Measurements from ENCODE around the gene PIK3C2G.

DNA sequence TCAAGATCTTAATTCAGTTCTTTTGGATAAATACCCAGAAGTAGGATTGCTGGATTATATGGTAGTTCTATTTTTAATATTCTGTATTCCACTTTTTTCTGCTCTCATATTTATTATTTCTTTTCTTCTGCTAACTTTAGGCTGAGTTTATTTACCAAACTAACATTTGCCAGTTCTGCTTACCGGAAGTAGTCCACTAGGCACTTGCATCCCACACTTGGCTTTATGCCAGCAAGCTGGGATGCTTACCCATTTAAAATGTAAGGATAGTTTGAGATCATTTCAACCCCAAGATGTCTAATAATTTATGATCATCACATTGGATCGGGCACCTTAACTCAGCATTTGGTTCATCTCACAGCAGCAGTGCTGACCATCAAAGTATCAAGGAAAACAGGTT, 96.8 kb downstream of the PIK3C2G start:
- TF ChIP-seq, protein P1, sequence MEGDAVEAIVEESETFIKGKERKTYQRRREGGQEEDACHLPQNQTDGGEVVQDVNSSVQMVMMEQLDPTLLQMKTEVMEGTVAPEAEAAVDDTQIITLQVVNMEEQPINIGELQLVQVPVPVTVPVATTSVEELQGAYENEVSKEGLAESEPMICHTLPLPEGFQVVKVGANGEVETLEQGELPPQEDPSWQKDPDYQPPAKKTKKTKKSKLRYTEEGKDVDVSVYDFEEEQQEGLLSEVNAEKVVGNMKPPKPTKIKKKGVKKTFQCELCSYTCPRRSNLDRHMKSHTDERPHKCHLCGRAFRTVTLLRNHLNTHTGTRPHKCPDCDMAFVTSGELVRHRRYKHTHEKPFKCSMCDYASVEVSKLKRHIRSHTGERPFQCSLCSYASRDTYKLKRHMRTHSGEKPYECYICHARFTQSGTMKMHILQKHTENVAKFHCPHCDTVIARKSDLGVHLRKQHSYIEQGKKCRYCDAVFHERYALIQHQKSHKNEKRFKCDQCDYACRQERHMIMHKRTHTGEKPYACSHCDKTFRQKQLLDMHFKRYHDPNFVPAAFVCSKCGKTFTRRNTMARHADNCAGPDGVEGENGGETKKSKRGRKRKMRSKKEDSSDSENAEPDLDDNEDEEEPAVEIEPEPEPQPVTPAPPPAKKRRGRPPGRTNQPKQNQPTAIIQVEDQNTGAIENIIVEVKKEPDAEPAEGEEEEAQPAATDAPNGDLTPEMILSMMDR (conservative IDR thresholded peaks at IDR 0.05; ENCODE audit: low read depth, low read length): no peak
- TF ChIP-seq EZH2 (IDR thresholded peaks at IDR 0.05; ENCODE audit: low read length, unreplicated experiment): no peak
- no peak for TF ChIP-seq EZH2phosphoT487 (IDR thresholded peaks at IDR 0.05; ENCODE audit: borderline replicate concordance, low read length)

Measured in PC-3 (cell line).